ENCODE measurements around the gene SVOPL. TPM values are rescaled to one million over a fixed set of nuclear protein-coding genes. Genes with fewer than 3 reads are reported as not detected.

The SVOPL gene
- total RNA-seq, 1 donor from 2014 or later, result not detected

- intact Hi-C loops (cut with micrococcal nuclease), result no loop called here
Measured at GRCh38 chr7:138610671-138611170, 90.4 kb downstream of the SVOPL start.

DNA sequence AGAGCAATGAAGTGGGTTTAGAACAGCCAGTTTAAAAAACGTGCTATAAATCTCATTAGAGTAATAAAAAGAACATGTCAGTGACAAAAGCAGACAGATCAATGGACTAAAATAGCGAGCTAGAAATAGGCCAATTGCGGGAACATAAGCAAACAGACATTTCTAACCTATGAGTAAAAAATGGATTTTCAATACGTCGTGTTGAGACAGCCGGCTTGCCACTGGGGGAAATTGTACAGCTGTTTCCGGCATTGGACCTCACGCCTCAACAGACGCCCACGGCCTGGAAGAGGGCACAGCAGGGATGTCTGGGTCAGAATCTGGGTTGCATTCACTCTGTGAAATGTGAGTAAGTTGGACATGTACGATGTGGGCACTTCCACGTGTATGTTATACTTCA, 92.9 kb downstream of the SVOPL start:
- intact Hi-C loops (cut with micrococcal nuclease), result no loop called here

GRCh38 chr7:138607216-138608126, 93.7 kb downstream of the SVOPL start:
- intact Hi-C loops (cut with micrococcal nuclease), result no loop called here

DNA sequence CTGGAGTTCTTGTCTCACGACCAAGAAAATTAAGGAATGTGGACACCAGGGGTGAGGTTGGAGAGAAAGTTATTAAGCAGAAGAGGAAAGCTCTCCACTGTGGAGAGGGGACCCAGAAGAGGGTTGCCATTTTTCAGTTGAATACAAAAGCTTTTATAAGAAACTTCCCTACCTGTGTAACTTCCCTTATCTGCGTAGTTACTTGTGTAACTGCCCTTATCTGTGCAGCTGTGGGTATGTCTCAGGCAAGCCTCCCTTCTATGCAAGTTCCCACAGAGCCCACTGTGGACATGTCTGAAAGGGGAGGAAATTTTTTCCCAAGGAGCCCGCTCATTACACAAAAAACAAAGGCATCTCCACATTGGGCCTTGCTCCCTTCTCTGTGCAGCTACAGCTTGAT, 94.9 kb downstream of the SVOPL start:
- intact Hi-C loops (cut with micrococcal nuclease), result no loop called here

DNA sequence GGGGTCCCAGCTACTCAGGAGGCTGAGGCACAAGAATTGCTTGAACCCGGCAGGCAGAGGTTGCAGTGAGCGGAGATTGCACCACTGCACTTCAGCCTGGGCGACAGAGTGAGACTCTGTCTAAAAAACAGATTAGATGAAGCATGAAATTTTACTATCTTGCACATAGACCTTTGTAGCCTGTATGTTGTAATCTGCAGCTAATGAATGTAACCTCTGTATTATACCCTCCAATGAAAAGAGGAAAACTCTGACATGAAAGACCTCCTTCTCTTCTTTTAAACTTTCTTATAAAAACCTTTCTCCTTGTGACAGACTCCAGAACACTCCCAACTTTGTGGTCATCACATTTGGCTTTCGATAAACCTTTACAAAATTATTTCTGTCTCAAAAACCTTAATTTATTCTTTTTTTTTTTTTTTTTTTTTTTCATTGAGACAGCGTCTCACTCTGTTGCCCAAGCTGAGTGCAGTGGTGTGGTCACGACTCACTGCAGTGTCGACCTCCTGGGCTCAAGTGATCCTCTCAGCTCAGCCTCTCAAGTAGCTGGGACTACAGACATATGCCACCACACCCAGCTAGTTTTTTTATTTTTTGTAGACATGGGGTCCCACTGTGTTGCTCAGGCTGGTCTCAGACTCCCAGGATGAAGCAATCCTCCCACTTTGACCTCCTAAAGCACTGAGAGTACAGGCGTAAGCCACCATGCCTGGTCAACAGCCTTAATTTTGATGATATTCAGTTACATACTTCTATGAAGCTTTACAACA, 97.4 kb downstream of the SVOPL start:
- intact Hi-C loops (cut with micrococcal nuclease), result no loop called here

- intact Hi-C loops (cut with micrococcal nuclease), result no loop called here
Measured at GRCh38 chr7:138602451-138602850, 98.7 kb downstream of the SVOPL start.

GRCh38 chr7:138595454-138595853, 105.7 kb downstream of the SVOPL start:
- intact Hi-C loops (cut with micrococcal nuclease), result no loop called here

DNA sequence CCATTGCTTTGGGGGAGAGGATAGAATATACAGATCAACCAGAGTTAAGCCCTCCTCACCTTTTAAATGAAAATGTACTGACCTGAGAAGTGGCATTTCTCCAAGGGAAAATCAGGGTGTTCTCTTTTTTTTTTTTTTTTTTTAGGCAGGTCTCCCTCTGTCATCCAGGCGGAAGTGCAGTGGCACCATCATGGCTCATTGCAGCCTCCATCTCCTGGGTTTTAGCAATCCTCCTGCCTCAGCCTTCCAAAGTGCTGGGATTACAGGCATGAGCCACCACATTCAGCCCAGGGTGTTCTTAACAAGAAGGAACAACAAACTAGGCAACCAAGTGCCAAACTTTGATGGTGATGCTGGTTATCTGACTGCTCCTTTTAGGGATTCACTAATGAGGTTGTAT, 111.0 kb downstream of the SVOPL start:
- intact Hi-C loops (cut with micrococcal nuclease), result no loop called here

GRCh38 chr7:138588986-138589385, 112.2 kb downstream of the SVOPL start:
- intact Hi-C loops (cut with micrococcal nuclease), result no loop called here

GRCh38 chr7:138587485-138587884, 113.7 kb downstream of the SVOPL start:
- intact Hi-C loops (cut with micrococcal nuclease), result no loop called here

DNA sequence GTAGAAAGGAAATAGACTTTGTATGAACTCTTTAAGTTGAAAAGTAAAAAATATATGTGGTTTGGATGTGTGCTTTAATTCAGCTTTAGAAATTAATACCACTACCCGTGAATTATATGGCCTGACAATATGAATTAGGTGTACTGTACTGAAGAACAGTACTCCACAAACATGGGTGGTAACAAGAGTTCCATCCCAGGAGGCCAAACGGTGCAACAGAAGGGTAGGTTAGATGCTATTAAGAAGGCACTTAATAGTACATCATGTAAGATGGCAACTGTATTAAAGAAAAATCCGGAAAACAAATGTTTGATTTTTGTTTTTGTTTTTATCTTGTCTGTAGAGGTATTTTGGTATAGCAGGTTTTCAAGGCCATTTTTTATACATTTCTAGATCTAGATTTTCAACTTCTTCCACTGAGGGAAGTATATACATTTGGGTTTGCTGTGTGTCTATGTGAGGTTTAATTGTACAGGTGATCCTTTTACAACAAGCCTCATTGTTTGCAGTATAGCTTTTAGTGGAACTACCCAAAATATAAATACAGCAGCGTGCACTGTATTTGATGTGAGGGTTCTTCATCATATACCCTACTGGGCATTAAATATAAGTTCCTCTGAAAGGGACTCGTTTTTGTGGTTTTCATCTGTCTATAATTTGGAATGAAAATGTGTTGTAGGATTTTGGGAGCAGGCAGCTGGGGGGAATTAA, 115.7 kb downstream of the SVOPL start:
- intact Hi-C loops (cut with micrococcal nuclease), result no loop called here

- intact Hi-C loops (cut with micrococcal nuclease), result no loop called here
Measured at GRCh38 chr7:138584696-138585095, 116.5 kb downstream of the SVOPL start.

DNA sequence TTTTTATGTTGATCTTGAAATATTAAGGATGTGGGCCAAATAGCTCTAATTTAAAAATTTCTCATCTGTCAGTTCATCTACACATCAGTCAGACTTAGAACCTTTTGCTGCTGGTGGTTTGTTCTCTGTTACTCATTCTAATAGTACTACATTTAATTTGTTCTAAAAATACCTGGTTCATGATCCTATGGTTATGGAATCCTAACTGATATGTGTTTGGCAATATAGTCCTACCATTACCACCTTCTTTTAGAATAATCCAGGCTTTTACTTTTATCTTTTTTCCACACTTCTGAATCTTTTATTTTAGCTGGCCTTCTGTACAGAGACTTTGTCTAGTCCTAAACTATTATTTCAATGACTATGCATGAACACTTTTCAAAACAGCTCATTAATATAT, 116.9 kb downstream of the SVOPL start:
- intact Hi-C loops (cut with micrococcal nuclease), result no loop called here

DNA sequence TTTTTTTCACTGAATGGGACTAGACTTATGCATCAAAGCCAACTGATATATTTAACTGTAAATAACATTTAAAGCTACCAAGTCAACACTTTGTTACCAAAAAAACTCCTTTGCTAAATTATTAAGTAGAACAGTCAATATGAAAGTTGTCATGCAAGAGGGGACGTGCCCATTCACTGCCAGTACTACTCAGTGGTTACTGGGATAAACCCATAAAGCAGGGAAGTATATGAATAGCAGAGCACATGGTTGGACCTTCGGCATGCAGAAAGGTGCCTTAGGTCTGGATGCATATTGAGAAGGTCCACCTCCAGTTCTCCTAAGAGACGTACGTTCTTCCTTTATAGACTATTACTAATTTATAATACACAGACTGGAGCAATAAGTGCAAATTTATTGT, 120.1 kb downstream of the SVOPL start:
- intact Hi-C loops (cut with micrococcal nuclease), result no loop called here

GRCh38 chr7:138579671-138580070, 121.5 kb downstream of the SVOPL start:
- intact Hi-C loops (cut with micrococcal nuclease), result no loop called here

- intact Hi-C loops (cut with micrococcal nuclease), result no loop called here
Measured at GRCh38 chr7:138579136-138579535, 122.0 kb downstream of the SVOPL start.

GRCh38 chr7:138575897-138576428, 125.2 kb downstream of the SVOPL start:
- intact Hi-C loops (cut with micrococcal nuclease), result no loop called here

- intact Hi-C loops (cut with micrococcal nuclease), result no loop called here
Measured at GRCh38 chr7:138573741-138574140, 127.4 kb downstream of the SVOPL start.

GRCh38 chr7:138570715-138571114, 130.4 kb downstream of the SVOPL start:
- intact Hi-C loops (cut with micrococcal nuclease), result no loop called here

GRCh38 chr7:138569418-138569817, 131.7 kb downstream of the SVOPL start:
- intact Hi-C loops (cut with micrococcal nuclease), result no loop called here

- intact Hi-C loops (cut with micrococcal nuclease), result no loop called here
Measured at GRCh38 chr7:138568655-138569054, 132.5 kb downstream of the SVOPL start.

All from T-helper 1 cell treated with Interleukin-12 subunit alpha and Interleukin-12 subunit beta and Interleukin-4 antibody, amounts not matched to agents 30 ng/mL and 1 ng/mL, for 36 hours (primary cell).